GM12892 (cell line): ENCODE data around the gene STK16.

Experiments
- DNase-seq: peaks from one replicate; pipeline ENCODE4 v3.0.0; 2011; ENCODE audit not compliant: insufficient read length
- FAIRE-seq: peaks from 2 replicates; lab custom pipeline; 2011; peaks lifted over from hg19 to GRCh38; lab: Jason Lieb, UNC
- POLR2A ChIP-seq: IDR thresholded peaks from 2 replicates; pipeline ENCODE4 v1.6.1; 2011; ENCODE audit warnings: low read depth, low read length, control low read depth
- POLR2AphosphoS5 ChIP-seq: IDR thresholded peaks from 2 replicates; pipeline ENCODE4 v1.6.1; 2011; ENCODE audit warnings: low read depth, low read length, control low read depth
- TAF1 ChIP-seq: IDR thresholded peaks from 2 replicates; pipeline ENCODE4 v1.6.1; 2011; ENCODE audit warnings: low read depth, mild to moderate bottlenecking, control low read depth, low read length, borderline replicate concordance

STK16 gene

GRCh38 chr2:219298759-219299371 lies 53.6 kb downstream of the STK16 start:
- DNase-seq (peak; percentile 94), FAIRE-seq (peak; percentile 96)
- no peak for TF ChIP-seq POLR2A
- no peak for TF ChIP-seq POLR2AphosphoS5
- TF ChIP-seq TAF1, result no peak

DNA sequence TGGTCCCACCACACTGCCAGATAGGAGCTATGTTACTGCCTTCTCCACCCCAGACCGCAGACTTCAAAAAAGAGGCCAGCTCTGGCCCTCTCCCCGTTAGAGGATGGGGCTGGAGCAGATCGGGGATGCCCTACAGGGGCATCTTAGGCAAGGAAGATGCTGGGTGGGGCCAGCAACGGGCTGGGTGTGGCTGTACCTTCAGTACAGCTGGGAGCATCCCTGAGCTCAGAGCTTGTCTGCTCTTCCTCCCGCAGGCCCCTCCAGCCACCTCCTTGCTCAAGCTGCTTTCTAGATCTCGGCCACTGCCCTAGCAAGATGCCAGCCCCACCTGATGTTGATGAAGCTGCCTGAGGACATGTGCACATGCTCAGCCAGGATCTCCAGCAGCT lies 54.1 kb downstream of the STK16 start:
- TF ChIP-seq POLR2AphosphoS5 (no peak), POLR2A (no peak), TAF1 (no peak)
- no peak for FAIRE-seq
- DNase-seq, result no peak
